Activated CD4-positive, alpha-beta T cell treated with anti-CD3 and anti-CD28 coated beads for 24 hours (primary cell): Measurements from ENCODE around the gene NUTM2A.
"Not testable (repeated sequence)": the region's sequence is repeated elsewhere in the genome, so short reads cannot be mapped to it uniquely, and the experiment has no call there.

Experiments
- DNase-seq, 2 donors: peaks; one replicate each; pipeline ENCODE4 v3.0.0-alpha.2; 2020; ENCODE audit warnings: low read depth in 2 of 2

NUTM2A gene

GRCh38 chr10:87225148-87225547 lies at the start of gene NUTM2A:
Gene NUTM2A, plus strand, starts transcription at chr10:87225448. Its CDS starts 383 bp downstream, at chr10:87225831.
- not testable (repeated sequence) for DNase-seq

GRCh38 chr10:87177587-87177986 lies 47.7 kb upstream of the NUTM2A start:
- DNase-seq: not testable (repeated sequence)

- not testable (repeated sequence) for DNase-seq
Observed at GRCh38 chr10:87184421-87184820, 40.8 kb upstream of the NUTM2A start.

GRCh38 chr10:87186016-87186415 lies 39.2 kb upstream of the NUTM2A start:
- not testable (repeated sequence) for DNase-seq

- not testable (repeated sequence) for DNase-seq
Observed at GRCh38 chr10:87187573-87187972, 37.7 kb upstream of the NUTM2A start.

- not testable (repeated sequence) for DNase-seq
Observed at GRCh38 chr10:87191841-87192240, 33.4 kb upstream of the NUTM2A start.

GRCh38 chr10:87200924-87201323 lies 24.3 kb upstream of the NUTM2A start:
- not testable (repeated sequence) for DNase-seq

GRCh38 chr10:87204801-87205200 lies 20.4 kb upstream of the NUTM2A start:
- DNase-seq: not testable (repeated sequence)

GRCh38 chr10:87206922-87207321 lies 18.3 kb upstream of the NUTM2A start:
- not testable (repeated sequence) for DNase-seq

- DNase-seq: not testable (repeated sequence)
Observed at GRCh38 chr10:87210309-87210708, 14.9 kb upstream of the NUTM2A start.

GRCh38 chr10:87211848-87212247 lies 13.4 kb upstream of the NUTM2A start:
- not testable (repeated sequence) for DNase-seq

GRCh38 chr10:87213150-87213765 lies 12.0 kb upstream of the NUTM2A start:
- DNase-seq: not testable (repeated sequence)

- DNase-seq: not testable (repeated sequence)
Observed at GRCh38 chr10:87213806-87214205, 11.4 kb upstream of the NUTM2A start.

GRCh38 chr10:87216120-87216519 lies 9.1 kb upstream of the NUTM2A start:
- DNase-seq: not testable (repeated sequence)

- DNase-seq: not testable (repeated sequence)
Observed at GRCh38 chr10:87219370-87219769, 5.9 kb upstream of the NUTM2A start.

- not testable (repeated sequence) for DNase-seq
Observed at GRCh38 chr10:87222789-87223188, 2.5 kb upstream of the NUTM2A start.

GRCh38 chr10:87228247-87228646 lies 3.0 kb downstream of the NUTM2A start:
- DNase-seq: not testable (repeated sequence)

GRCh38 chr10:87229211-87229610 lies 4.0 kb downstream of the NUTM2A start:
- not testable (repeated sequence) for DNase-seq

- DNase-seq: not testable (repeated sequence)
Observed at GRCh38 chr10:87234854-87235253, 9.6 kb downstream of the NUTM2A start.

- not testable (repeated sequence) for DNase-seq
Observed at GRCh38 chr10:87237244-87237643, 12.0 kb downstream of the NUTM2A start.

- not testable (repeated sequence) for DNase-seq
Observed at GRCh38 chr10:87239346-87239808, 14.1 kb downstream of the NUTM2A start.

GRCh38 chr10:87242192-87242591 lies 16.9 kb downstream of the NUTM2A start:
- not testable (repeated sequence) for DNase-seq

- DNase-seq: not testable (repeated sequence)
Observed at GRCh38 chr10:87247335-87247734, 22.1 kb downstream of the NUTM2A start.
